GM12878 (cell line): ENCODE results near the gene AP4B1. TPM values are rescaled to one million over a fixed set of nuclear protein-coding genes. Genes with fewer than 3 reads are reported as not detected.

ENCODE experiments used
- EGR1 ChIP-seq, 2 experiments: IDR thresholded peaks; 1 replicate in 1 of 2; 2 replicates in 1 of 2; pipeline ENCODE4 v1.6.1; 2011 to 2012; ENCODE audit warnings: low read depth in 2 of 2, low read length in 2 of 2, borderline replicate concordance in 1 of 2, mild to moderate bottlenecking in 1 of 2, moderate library complexity in 1 of 2
- HDGF ChIP-seq: fragments of 450-650 bp; IDR thresholded peaks from 2 replicates; pipeline ENCODE4 v1.6.1; 2016; ENCODE audit warnings: antibody characterized with exemption
- IKZF1 ChIP-seq: fragments of 450-650 bp; conservative IDR thresholded peaks from 2 replicates; pipeline ENCODE4 v1.6.1; 2017; ENCODE audit warnings: antibody characterized with exemption, mild to moderate bottlenecking
- IKZF2 ChIP-seq, 2 experiments: fragments of 450-650 bp; IDR thresholded peaks; 2 replicates each; pipeline ENCODE4 v1.6.1; 2017; ENCODE audit warnings: mild to moderate bottlenecking in 2 of 2, moderate library complexity in 2 of 2
- PAX5 ChIP-seq: IDR thresholded peaks from 2 replicates; pipeline ENCODE4 v1.6.1; 2011; ENCODE audit warnings: low read depth, low read length, borderline replicate concordance
- POLR2A ChIP-seq: IDR thresholded peaks from 2 replicates; pipeline ENCODE4 v1.6.1; 2011; ENCODE audit warnings: low read depth, mild to moderate bottlenecking, low read length
- SIN3A ChIP-seq: IDR thresholded peaks from 2 replicates; pipeline ENCODE4 v1.6.1; 2012; ENCODE audit warnings: low read depth, low read length, improper control_type of control experiment
- SPI1 ChIP-seq: IDR thresholded peaks from 2 replicates; pipeline ENCODE4 v1.6.1; 2011; ENCODE audit warnings: low read depth, mild to moderate bottlenecking, low read length, moderate library complexity, borderline replicate concordance; ENCODE audit not compliant: insufficient read depth
- TCF12 ChIP-seq: IDR thresholded peaks from 2 replicates; pipeline ENCODE4 v1.6.1; 2011; ENCODE audit warnings: low read depth, mild to moderate bottlenecking, low read length
- YY1 ChIP-seq: IDR thresholded peaks from 2 replicates; pipeline ENCODE4 v1.6.1; 2011; ENCODE audit warnings: low read depth, mild to moderate bottlenecking, low read length
- polyA plus RNA-seq, 11 experiments: library from polyadenylated mRNA; depleted of rRNA in 4 of 11; unstranded in 6 of 11; stranded (reverse) in 5 of 11; fragments of >200 nt; fragmentation: Nextera tagmentation in 4 of 11; fragmentation: Illumina TruSeq in 1 of 11; extraction: Ambion mirVana in 4 of 11; extraction: Trizol in 1 of 11; gene quantifications; 1 replicate in 1 of 11; 2 replicates in 10 of 11; pipeline versions ENCODE4 v1.2.1 to v1.2.3, GENCODE V29; 2011 to 2016; ENCODE audit warnings: inconsistent platforms in 2 of 11, missing spikeins in 2 of 11, low read depth in 1 of 11
- total RNA-seq, 4 experiments: library from RNA; depleted of rRNA in 3 of 4; stranded (reverse); fragments of >200 nt in 3 of 4; fragmentation: Illumina TruSeq in 1 of 4; extraction: Trizol in 1 of 4; gene quantifications; 2 replicates each; pipeline versions ENCODE4 v1.2.1 to v1.2.3, GENCODE V29; 2013 to 2021
- TF ChIP-seq, protein P1 (sequence below), 3 experiments: IDR thresholded peaks in 2 of 3; conservative IDR thresholded peaks in 1 of 3; 2 replicates each; pipeline ENCODE4 v1.5.1; 2011; ENCODE audit warnings: low read depth in 3 of 3, low read length in 3 of 3, mild to moderate bottlenecking in 3 of 3, control low read depth in 2 of 3, moderate library complexity in 2 of 3, inconsistent platforms in 1 of 3, mixed read lengths in 1 of 3; ENCODE audit not compliant: control insufficient read depth in 2 of 3, insufficient read depth in 1 of 3; ENCODE audit errors: extremely low read depth in 1 of 3
- TF ChIP-seq, protein P2 (sequence below): IDR thresholded peaks from 2 replicates; pipeline ENCODE4 v1.6.1; 2012; ENCODE audit warnings: improper control_type of control experiment, low read depth, low read length; ENCODE audit not compliant: insufficient replicate concordance
- TF ChIP-seq, protein P3 (sequence below): fragments of 450-650 bp; IDR thresholded peaks from 2 replicates; pipeline ENCODE4 v1.6.1; 2017; ENCODE audit warnings: mild to moderate bottlenecking, low read depth, inconsistent platforms; ENCODE audit not compliant: poor library complexity, severe bottlenecking
- TF ChIP-seq, protein P4 (sequence below): IDR thresholded peaks from 2 replicates; pipeline ENCODE4 v1.6.1; 2012; ENCODE audit warnings: low read depth, low read length, improper control_type of control experiment
- TF ChIP-seq, protein P5 (sequence below): fragments of 450-650 bp; IDR thresholded peaks from 2 replicates; pipeline ENCODE4 v1.6.1; 2018; ENCODE audit warnings: borderline replicate concordance, mild to moderate bottlenecking; ENCODE audit not compliant: partially characterized antibody

The AP4B1 gene
- total and polyA plus RNA-seq, 10 of the 15 experiments (the other 5 are each of a cell fraction or from before 2014, with no cell fraction given): 27.2 to 61.0 (median 33.0) TPM

DNA sequence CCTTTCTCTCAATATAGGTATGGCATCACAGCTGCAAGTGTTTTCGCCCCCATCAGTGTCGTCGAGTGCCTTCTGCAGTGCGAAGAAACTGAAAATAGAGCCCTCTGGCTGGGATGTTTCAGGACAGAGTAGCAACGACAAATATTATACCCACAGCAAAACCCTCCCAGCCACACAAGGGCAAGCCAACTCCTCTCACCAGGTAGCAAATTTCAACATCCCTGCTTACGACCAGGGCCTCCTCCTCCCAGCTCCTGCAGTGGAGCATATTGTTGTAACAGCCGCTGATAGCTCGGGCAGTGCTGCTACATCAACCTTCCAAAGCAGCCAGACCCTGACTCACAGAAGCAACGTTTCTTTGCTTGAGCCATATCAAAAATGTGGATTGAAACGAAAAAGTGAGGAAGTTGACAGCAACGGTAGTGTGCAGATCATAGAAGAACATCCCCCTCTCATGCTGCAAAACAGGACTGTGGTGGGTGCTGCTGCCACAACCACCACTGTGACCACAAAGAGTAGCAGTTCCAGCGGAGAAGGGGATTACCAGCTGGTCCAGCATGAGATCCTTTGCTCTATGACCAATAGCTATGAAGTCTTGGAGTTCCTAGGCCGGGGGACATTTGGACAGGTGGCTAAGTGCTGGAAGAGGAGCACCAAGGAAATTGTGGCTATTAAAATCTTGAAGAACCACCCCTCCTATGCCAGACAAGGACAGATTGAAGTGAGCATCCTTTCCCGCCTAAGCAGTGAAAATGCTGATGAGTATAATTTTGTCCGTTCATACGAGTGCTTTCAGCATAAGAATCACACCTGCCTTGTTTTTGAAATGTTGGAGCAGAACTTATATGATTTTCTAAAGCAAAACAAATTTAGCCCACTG is 36.0 kb upstream of the AP4B1 start (continued):
- TF ChIP-seq PAX5: 0 out of 2 replicates have a peak, but pooled peaks have one; percentile 64
- TF ChIP-seq, protein P1, sequence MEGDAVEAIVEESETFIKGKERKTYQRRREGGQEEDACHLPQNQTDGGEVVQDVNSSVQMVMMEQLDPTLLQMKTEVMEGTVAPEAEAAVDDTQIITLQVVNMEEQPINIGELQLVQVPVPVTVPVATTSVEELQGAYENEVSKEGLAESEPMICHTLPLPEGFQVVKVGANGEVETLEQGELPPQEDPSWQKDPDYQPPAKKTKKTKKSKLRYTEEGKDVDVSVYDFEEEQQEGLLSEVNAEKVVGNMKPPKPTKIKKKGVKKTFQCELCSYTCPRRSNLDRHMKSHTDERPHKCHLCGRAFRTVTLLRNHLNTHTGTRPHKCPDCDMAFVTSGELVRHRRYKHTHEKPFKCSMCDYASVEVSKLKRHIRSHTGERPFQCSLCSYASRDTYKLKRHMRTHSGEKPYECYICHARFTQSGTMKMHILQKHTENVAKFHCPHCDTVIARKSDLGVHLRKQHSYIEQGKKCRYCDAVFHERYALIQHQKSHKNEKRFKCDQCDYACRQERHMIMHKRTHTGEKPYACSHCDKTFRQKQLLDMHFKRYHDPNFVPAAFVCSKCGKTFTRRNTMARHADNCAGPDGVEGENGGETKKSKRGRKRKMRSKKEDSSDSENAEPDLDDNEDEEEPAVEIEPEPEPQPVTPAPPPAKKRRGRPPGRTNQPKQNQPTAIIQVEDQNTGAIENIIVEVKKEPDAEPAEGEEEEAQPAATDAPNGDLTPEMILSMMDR (IDR thresholded peaks at IDR 0.05 in 2 of 3, conservative IDR thresholded peaks at IDR 0.05 in 1 of 3; ENCODE audit: control insufficient read depth in 2 of 3, extremely low read depth in 1 of 3, insufficient read depth in 1 of 3, low read depth in 3 of 3, low read length in 3 of 3): no peak
- TF ChIP-seq, protein P2, sequence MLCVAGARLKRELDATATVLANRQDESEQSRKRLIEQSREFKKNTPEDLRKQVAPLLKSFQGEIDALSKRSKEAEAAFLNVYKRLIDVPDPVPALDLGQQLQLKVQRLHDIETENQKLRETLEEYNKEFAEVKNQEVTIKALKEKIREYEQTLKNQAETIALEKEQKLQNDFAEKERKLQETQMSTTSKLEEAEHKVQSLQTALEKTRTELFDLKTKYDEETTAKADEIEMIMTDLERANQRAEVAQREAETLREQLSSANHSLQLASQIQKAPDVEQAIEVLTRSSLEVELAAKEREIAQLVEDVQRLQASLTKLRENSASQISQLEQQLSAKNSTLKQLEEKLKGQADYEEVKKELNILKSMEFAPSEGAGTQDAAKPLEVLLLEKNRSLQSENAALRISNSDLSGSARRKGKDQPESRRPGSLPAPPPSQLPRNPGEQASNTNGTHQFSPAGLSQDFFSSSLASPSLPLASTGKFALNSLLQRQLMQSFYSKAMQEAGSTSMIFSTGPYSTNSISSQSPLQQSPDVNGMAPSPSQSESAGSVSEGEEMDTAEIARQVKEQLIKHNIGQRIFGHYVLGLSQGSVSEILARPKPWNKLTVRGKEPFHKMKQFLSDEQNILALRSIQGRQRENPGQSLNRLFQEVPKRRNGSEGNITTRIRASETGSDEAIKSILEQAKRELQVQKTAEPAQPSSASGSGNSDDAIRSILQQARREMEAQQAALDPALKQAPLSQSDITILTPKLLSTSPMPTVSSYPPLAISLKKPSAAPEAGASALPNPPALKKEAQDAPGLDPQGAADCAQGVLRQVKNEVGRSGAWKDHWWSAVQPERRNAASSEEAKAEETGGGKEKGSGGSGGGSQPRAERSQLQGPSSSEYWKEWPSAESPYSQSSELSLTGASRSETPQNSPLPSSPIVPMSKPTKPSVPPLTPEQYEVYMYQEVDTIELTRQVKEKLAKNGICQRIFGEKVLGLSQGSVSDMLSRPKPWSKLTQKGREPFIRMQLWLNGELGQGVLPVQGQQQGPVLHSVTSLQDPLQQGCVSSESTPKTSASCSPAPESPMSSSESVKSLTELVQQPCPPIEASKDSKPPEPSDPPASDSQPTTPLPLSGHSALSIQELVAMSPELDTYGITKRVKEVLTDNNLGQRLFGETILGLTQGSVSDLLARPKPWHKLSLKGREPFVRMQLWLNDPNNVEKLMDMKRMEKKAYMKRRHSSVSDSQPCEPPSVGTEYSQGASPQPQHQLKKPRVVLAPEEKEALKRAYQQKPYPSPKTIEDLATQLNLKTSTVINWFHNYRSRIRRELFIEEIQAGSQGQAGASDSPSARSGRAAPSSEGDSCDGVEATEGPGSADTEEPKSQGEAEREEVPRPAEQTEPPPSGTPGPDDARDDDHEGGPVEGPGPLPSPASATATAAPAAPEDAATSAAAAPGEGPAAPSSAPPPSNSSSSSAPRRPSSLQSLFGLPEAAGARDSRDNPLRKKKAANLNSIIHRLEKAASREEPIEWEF: no peak
- 0 out of 2 replicates have a peak, but pooled peaks have one; percentile 25 for TF ChIP-seq HDGF
- TF ChIP-seq IKZF2 (IDR thresholded peaks at IDR 0.05): peak; percentile 72
- TF ChIP-seq TCF12: peak; percentile 45; the same call in 1 of the 2 replicates
- TF ChIP-seq, protein P3, sequence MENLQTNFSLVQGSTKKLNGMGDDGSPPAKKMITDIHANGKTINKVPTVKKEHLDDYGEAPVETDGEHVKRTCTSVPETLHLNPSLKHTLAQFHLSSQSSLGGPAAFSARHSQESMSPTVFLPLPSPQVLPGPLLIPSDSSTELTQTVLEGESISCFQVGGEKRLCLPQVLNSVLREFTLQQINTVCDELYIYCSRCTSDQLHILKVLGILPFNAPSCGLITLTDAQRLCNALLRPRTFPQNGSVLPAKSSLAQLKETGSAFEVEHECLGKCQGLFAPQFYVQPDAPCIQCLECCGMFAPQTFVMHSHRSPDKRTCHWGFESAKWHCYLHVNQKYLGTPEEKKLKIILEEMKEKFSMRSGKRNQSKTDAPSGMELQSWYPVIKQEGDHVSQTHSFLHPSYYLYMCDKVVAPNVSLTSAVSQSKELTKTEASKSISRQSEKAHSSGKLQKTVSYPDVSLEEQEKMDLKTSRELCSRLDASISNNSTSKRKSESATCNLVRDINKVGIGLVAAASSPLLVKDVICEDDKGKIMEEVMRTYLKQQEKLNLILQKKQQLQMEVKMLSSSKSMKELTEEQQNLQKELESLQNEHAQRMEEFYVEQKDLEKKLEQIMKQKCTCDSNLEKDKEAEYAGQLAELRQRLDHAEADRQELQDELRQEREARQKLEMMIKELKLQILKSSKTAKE: no peak
- no peak for TF ChIP-seq POLR2A
- TF ChIP-seq YY1: no peak
- no peak for TF ChIP-seq SIN3A
- peak; percentile 45; the same call in 1 of the 2 replicates for TF ChIP-seq SPI1
- TF ChIP-seq EGR1 (IDR thresholded peaks at IDR 0.05; ENCODE audit: borderline replicate concordance in 1 of 2, low read depth in 2 of 2, low read length in 2 of 2): no peak
- peak; percentile 76 for TF ChIP-seq IKZF1
- TF ChIP-seq, protein P4, sequence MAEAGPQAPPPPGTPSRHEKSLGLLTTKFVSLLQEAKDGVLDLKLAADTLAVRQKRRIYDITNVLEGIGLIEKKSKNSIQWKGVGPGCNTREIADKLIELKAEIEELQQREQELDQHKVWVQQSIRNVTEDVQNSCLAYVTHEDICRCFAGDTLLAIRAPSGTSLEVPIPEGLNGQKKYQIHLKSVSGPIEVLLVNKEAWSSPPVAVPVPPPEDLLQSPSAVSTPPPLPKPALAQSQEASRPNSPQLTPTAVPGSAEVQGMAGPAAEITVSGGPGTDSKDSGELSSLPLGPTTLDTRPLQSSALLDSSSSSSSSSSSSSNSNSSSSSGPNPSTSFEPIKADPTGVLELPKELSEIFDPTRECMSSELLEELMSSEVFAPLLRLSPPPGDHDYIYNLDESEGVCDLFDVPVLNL: no peak
- TF ChIP-seq, protein P5, sequence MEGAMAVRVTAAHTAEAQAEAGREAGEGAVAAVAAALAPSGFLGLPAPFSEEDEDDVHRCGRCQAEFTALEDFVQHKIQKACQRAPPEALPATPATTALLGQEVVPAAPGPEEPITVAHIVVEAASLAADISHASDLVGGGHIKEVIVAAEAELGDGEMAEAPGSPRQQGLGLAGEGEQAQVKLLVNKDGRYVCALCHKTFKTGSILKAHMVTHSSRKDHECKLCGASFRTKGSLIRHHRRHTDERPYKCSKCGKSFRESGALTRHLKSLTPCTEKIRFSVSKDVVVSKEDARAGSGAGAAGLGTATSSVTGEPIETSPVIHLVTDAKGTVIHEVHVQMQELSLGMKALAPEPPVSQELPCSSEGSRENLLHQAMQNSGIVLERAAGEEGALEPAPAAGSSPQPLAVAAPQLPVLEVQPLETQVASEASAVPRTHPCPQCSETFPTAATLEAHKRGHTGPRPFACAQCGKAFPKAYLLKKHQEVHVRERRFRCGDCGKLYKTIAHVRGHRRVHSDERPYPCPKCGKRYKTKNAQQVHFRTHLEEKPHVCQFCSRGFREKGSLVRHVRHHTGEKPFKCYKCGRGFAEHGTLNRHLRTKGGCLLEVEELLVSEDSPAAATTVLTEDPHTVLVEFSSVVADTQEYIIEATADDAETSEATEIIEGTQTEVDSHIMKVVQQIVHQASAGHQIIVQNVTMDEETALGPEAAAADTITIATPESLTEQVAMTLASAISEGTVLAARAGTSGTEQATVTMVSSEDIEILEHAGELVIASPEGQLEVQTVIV: no peak
